ENCODE results near the gene KRTAP4-9.
"Not testable (repeated sequence)": the region's sequence is repeated elsewhere in the genome, so short reads cannot be mapped to it uniquely, and the experiment has no call there.

The KRTAP4-9 gene

GRCh38 chr17:41133880-41134735 lies 28.9 kb downstream of the KRTAP4-9 start:
- no peak for DNase-seq

- not testable (repeated sequence) for DNase-seq
Observed at GRCh38 chr17:41139865-41140264, 34.7 kb downstream of the KRTAP4-9 start.

GRCh38 chr17:41140360-41141131 lies 35.4 kb downstream of the KRTAP4-9 start, which contains the start of gene KRTAP4-6:
KRTAP4-6 (minus strand) TSS chr17:41140544; CDS start chr17:41140487, 57 bp downstream.
- DNase-seq: no peak

- no peak for DNase-seq
Observed at GRCh38 chr17:41141361-41141760, 36.2 kb downstream of the KRTAP4-9 start.

GRCh38 chr17:41144846-41145245 lies 39.7 kb downstream of the KRTAP4-9 start:
- DNase-seq: no peak

- no peak for DNase-seq
Observed at GRCh38 chr17:41145261-41145660, 40.1 kb downstream of the KRTAP4-9 start.

- no peak for DNase-seq
Observed at GRCh38 chr17:41147531-41148204, 42.5 kb downstream of the KRTAP4-9 start.

- DNase-seq: not testable (repeated sequence)
Observed at GRCh38 chr17:41148971-41149651, 43.9 kb downstream of the KRTAP4-9 start.

GRCh38 chr17:41149652-41149985 lies 44.4 kb downstream of the KRTAP4-9 start, which contains the start of gene KRTAP4-5:
KRTAP4-5 (minus strand) TSS chr17:41149825; CDS start chr17:41149767, 58 bp downstream.
- no peak for DNase-seq

- DNase-seq: no peak
Observed at GRCh38 chr17:41150026-41150425, 44.8 kb downstream of the KRTAP4-9 start.

GRCh38 chr17:41151525-41151924 lies 46.3 kb downstream of the KRTAP4-9 start:
- no peak for DNase-seq

- no peak for DNase-seq
Observed at GRCh38 chr17:41153856-41154255, 48.7 kb downstream of the KRTAP4-9 start.

Data from NCI-H82 (cell line).